Immature natural killer cell (primary cell): ENCODE data around the gene KHNYN. TPM values are rescaled to one million over a fixed set of nuclear protein-coding genes. Genes with fewer than 3 reads are reported as not detected.

ENCODE experiments used
- DNase-seq, 3 donors: peaks; one replicate each; pipeline ENCODE4 v3.0.0; 2022; ENCODE audit warnings: mixed read lengths in 1 of 3
- H3K27ac Mint-ChIP-seq, 6 donors: one replicate each; pipeline ENCODE4 v1.8.0; 2020; ENCODE audit warnings: mixed read lengths in 6 of 6, mild to moderate bottlenecking in 5 of 6, inconsistent platforms in 4 of 6, moderate library complexity in 3 of 6
- H3K27me3 Mint-ChIP-seq, 3 donors: one replicate each; pipeline ENCODE4 v1.8.0; 2020 to 2021; ENCODE audit warnings: low read depth in 3 of 3, mild to moderate bottlenecking in 3 of 3, mixed read lengths in 3 of 3, moderate library complexity in 3 of 3, inconsistent platforms in 1 of 3
- H3K36me3 Mint-ChIP-seq, 3 donors: one replicate each; pipeline ENCODE4 v1.8.0; 2020; ENCODE audit warnings: mixed read lengths in 3 of 3, inconsistent platforms in 2 of 3, mild to moderate bottlenecking in 2 of 3
- H3K4me1 Mint-ChIP-seq, 2 donors: one replicate each; pipeline ENCODE4 v1.8.0; 2020; ENCODE audit warnings: inconsistent platforms in 2 of 2, mild to moderate bottlenecking in 2 of 2, mixed read lengths in 2 of 2, moderate library complexity in 1 of 2
- H3K4me3 Mint-ChIP-seq, 5 donors: one replicate each; pipeline ENCODE4 v1.8.0; 2020; ENCODE audit warnings: mild to moderate bottlenecking in 5 of 5, mixed read lengths in 5 of 5, inconsistent platforms in 3 of 5, moderate library complexity in 3 of 5
- H3K9me3 Mint-ChIP-seq, 6 donors: one replicate each; pipeline ENCODE4 v1.8.0; 2020; ENCODE audit warnings: mild to moderate bottlenecking in 6 of 6, mixed read lengths in 6 of 6, inconsistent platforms in 4 of 6, moderate library complexity in 3 of 6
- polyA plus RNA-seq, 3 donors: library from polyadenylated mRNA; unstranded; fragments of 300-500 nt; fragmentation: Illumina TruSeq; gene quantifications; one replicate each; pipeline ENCODE4 v1.2.3, GENCODE V29; 2021

Gene KHNYN
- polyA plus RNA-seq, 3 donors from 2014 or later, result 12.5 to 28.0 (median 25.6) TPM

DNA sequence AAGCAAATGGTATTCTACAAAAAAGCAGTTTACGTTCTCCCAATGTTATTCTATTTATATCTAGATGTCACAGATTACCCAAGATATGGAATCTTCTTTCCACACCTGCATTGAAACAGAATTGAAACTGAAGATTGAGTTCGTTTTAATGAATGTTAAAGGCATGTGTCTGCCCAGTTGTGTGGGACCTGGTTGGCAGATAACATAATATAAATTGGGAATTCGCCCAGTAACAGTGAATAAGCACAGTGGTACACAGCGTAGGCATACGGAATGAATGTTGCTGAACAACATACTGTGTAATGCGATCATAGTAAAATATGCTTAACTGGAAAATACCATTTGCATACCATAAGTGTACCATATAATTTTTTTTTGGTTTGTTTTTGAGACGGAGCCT is 4.3 kb downstream of the KHNYN start:
- Mint-ChIP-seq H3K4me1 (peaks cover 47% of the 10 kb centered on the region in 2 donors), H3K4me3 (no peak overlapping the region), H3K36me3 (peaks cover 9 to 40% (median 22%) of the 10 kb centered on the region in 3 donors), H3K27ac (no peak overlapping the region), H3K9me3 (no peaks in the 10 kb centered on the region), H3K27me3 (peaks cover 3 to 15% (median 8%) of the 10 kb centered on the region in 3 donors)
- no peak for DNase-seq

DNA sequence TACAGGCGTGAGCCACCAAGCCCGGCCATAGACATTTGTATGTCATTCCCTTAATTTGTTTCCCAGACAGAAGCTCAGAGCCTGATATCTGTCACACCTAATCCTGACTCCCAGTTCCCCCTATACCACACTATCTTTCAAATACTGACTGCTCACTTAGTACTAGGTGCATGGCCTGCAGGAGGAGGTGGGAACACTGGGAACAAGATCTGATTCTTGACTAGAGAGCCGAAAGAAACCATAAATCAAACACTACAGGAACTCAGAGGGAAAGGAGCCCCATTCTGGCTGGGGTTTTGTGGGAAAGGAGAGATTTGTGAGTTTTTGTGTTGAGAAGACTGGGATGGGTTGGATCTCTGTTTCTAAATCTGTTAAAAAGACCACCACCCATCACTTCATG is 4.9 kb downstream of the KHNYN start:
- no peak overlapping the region for H3K4me3 Mint-ChIP-seq
- H3K4me1 Mint-ChIP-seq, result peaks cover 47 to 50% of the 10 kb centered on the region in 2 donors

DNA sequence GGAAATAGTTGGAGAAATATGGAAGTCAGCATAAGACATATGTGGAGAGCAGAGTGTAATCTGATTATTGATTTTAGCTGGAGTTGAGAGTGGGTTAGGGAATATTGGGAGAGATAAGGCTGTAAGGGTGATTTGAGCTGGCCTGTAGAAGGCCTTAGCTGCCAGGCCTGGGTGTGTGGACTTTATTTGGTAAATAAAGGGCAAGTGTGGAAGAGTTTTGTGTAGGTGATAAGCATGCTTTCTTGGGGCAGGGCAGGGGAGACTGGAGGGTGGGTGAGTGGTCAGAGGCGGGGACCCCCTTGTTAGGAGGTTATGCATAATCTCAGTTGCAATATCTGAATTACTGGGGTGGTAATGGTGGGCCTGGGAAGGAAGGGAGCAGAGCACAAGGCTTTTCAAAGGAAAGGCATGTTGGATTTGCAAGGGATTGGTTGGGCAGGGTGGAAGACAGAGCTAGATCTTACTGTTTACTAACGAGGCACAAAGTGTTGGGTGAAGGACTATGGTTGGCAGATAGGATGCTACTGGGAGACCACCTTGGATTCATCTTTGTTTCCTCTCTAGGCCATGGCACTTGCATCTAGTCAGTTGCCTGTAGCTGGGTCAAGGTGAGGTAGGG is 5.5 kb downstream of the KHNYN start:
- H3K9me3 Mint-ChIP-seq, result no peaks in the 10 kb centered on the region
- H3K4me3 Mint-ChIP-seq, result no peak overlapping the region
- H3K27me3 Mint-ChIP-seq, result peaks cover 3 to 9% (median 5%) of the 10 kb centered on the region in 3 donors
- peaks cover 15 to 49% (median 22%) of the 10 kb centered on the region in 3 donors for H3K36me3 Mint-ChIP-seq
- peak overlapping the region in 5 of 6 donors; percentile 6 to 58 (median 54) for H3K27ac Mint-ChIP-seq
- no peak for DNase-seq
- peaks cover 48 to 56% of the 10 kb centered on the region in 2 donors for H3K4me1 Mint-ChIP-seq

More for the DNA sequence above, 4.9 kb downstream of the KHNYN start:
- Mint-ChIP-seq H3K36me3 (peaks cover 13 to 47% (median 22%) of the 10 kb centered on the region in 3 donors), H3K27me3 (peaks cover 3 to 10% (median 5%) of the 10 kb centered on the region in 3 donors), H3K27ac (peak overlapping the region in 4 of 6 donors; percentile 49 to 65 (median 60)), H3K9me3 (no peaks in the 10 kb centered on the region)
- no peak for DNase-seq

DNA sequence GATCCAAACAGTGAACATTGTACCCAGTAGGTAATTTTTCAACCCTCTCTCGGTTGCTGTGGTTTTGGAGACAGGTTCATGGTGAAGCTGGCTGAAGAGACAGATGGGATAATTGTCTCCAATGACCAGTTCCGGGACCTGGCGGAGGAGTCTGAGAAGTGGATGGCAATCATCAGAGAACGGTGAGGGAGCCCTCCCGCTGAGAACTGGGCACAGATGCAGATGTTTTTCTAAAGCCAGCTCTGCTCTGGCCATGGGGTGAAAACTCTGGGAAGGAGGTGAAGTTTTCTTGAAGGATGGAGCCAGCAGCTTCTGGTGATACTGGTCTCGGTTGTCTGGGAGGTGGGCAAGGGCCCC is 6.2 kb downstream of the KHNYN start:
- Mint-ChIP-seq H3K9me3 (no peaks in the 10 kb centered on the region), H3K4me3 (no peak overlapping the region), H3K36me3 (peaks cover 15 to 52% (median 22%) of the 10 kb centered on the region in 3 donors), H3K27me3 (peaks cover 3 to 9% (median 4%) of the 10 kb centered on the region in 3 donors), H3K4me1 (peaks cover 47 to 58% of the 10 kb centered on the region in 2 donors), H3K27ac (peak overlapping the region in 2 of 6 donors; percentile 54 to 71)
- no peak for DNase-seq

DNA sequence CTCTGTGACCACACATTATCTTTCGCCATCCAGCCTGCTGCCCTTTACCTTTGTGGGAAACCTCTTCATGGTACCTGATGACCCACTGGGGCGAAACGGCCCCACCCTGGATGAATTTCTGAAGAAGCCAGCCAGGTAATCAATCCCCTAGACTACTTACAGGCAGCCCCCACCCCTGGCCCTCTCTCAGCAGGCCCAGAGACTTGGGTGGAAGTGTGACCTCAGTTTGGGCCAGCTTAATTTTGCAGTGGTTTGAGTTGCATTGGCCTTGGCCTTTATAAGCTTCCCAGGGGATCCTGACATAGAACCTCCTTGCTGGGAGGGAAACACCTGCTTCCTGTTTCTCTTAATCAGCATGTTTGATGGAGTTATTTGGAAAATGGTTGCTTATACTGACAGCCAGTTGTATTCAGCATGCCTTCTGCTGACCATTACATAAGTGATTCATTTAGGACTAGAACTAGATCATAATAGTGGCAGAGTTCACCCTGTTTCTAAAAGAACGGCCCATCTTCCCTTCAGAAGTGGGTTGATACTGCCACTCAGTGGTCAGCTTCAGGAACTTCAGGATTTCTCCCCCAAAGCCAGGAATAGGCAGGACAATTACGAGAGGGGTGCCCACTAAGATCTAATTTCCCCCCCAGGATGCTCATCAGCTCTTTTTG is 6.7 kb downstream of the KHNYN start:
- peak overlapping the region; percentile 33 to 80 (median 72) for H3K27ac Mint-ChIP-seq
- H3K36me3 Mint-ChIP-seq, result peaks cover 15 to 52% (median 22%) of the 10 kb centered on the region in 3 donors
- peaks cover 3 to 6% (median 4%) of the 10 kb centered on the region in 3 donors for H3K27me3 Mint-ChIP-seq
- no peaks in the 10 kb centered on the region for H3K9me3 Mint-ChIP-seq
- H3K4me1 Mint-ChIP-seq, result peaks cover 47 to 58% of the 10 kb centered on the region in 2 donors
- H3K4me3 Mint-ChIP-seq, result peak overlapping the region in 1 of 5 donors; percentile 46
- peak; percentile 49 to 61 (median 59) for DNase-seq

DNA sequence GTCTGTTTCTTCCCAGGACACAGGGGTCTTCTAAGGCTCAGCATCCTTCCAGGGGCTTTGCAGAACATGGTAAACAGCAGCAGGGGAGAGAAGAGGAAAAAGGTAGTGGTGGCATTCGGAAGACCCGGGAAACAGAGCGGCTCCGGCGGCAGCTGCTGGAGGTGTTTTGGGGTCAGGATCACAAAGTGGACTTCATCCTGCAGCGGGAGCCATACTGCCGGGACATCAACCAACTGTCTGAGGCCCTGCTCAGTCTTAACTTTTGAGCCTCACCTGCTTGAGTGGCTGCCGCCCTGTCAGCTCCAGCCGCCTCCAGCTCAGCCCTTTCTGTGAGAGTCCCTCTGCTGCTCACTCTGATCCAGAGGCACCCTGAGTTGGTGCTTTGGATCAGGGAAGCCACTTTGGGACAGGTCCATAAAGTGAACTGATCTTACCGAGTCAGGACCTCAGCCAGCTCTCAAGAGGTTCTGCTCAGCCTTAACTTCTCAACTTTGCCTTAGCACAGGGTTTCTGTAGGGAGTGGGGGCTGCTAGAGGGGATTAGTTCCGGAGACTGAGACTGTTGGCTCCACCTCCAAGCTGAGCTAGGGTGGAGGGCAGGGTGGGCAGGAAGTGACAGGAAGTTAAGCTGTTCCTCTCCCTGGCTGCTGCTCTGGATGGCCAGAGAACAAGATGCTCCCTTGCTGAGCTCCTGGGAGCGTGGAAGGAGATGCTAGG is 7.4 kb downstream of the KHNYN start:
- DNase-seq, result no peak
- Mint-ChIP-seq H3K4me3 (peak overlapping the region in 1 of 5 donors; percentile 46), H3K27me3 (peaks cover 1 to 3% (median 3%) of the 10 kb centered on the region in 3 donors), H3K36me3 (peaks cover 11 to 47% (median 18%) of the 10 kb centered on the region in 3 donors), H3K4me1 (peaks cover 49 to 58% of the 10 kb centered on the region in 2 donors), H3K9me3 (no peaks in the 10 kb centered on the region), H3K27ac (peak overlapping the region; percentile 33 to 80 (median 75))

DNA sequence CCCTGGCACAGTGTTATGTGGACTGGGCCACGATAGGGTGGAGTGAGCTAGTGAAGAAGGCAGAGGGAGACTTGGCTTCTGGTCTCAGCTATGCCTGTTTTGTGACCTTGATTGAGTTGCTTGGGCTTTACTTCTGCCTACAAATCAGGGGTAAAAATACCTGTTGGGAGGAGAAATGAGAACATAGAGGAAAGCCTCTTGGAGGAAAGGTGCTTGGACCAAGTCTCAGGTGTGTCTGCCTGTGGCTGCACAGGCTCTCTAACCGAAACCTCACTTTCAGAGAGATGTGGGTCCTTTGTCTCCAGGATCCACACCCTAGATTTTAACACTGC is 7.9 kb downstream of the KHNYN start:
- Mint-ChIP-seq H3K27ac (peak overlapping the region; percentile 55 to 79 (median 68)), H3K36me3 (peaks cover 11 to 46% (median 18%) of the 10 kb centered on the region in 3 donors), H3K27me3 (peaks cover 5 to 8% (median 8%) of the 10 kb centered on the region in 3 donors), H3K9me3 (no peaks in the 10 kb centered on the region), H3K4me3 (no peak overlapping the region), H3K4me1 (peaks cover 54 to 63% of the 10 kb centered on the region in 2 donors)
- DNase-seq, result no peak

DNA sequence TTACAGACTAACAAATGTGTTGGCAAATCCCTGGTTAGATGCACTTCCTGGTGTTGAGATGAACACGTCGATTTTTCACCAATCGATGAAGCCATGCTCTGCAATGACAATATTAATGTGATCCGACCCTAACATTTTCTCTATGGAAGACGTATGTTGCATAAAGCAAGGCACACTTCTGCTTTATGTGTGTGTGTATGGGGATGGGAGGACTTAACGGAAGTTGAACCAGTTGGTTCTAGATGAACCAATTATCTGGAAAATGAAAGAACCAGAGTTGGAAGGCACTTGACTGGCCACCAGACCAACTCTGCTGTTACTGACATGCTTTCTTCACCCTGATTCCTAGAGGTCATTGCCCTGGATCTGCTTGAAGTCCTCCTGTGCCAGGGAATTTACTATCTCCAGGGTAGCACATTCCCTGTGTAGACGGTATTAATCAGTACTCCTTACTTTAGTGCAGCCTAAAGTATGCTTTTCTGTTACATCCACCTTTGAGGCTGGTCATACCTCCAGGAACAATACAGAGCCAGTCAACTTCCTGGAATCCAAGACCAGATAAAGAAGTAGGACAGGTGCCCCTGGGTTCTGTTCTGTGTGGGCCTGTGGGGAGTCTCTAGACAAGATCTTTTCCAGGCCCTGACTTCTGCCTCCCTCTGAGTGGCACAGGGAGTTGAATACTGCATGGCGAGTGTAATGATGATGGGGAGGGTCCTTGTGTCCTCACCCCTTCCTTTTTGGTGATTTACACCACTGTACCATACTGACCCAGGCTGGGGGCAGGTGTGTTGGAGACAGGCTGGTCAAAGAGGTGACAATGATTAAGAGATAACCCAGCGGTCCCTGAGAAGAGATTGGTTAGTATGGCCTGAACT is 8.7 kb downstream of the KHNYN start:
- Mint-ChIP-seq H3K36me3 (peaks cover 11 to 40% (median 13%) of the 10 kb centered on the region in 3 donors), H3K4me1 (peaks cover 62 to 64% of the 10 kb centered on the region in 2 donors), H3K27ac (peak overlapping the region; percentile 25 to 79 (median 51)), H3K27me3 (peaks cover 5 to 10% (median 9%) of the 10 kb centered on the region in 3 donors), H3K4me3 (no peak overlapping the region), H3K9me3 (peaks cover 0 to 2% (median 0%) of the 10 kb centered on the region in 6 donors)
- DNase-seq, result no peak

DNA sequence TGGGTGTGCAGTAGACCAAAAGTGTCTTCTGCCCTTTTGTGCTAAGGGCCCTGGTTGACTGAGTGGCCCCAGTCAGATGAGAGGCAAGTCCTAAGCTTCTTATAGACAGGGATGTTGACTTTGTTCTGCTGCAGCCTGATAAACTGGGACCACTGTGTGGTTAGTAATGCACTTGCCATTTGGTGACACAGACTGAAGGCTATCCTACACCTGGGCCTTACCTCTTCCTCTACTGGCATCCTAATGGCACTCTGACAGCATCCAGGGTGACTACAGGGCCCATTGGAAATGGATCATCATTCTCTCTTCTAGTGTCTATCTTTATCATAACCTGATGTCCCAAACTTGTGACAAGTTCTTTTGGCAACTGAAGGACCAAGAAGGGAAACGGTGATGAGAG is 9.5 kb downstream of the KHNYN start:
- Mint-ChIP-seq H3K4me1 (peaks cover 64 to 65% of the 10 kb centered on the region in 2 donors), H3K27me3 (peaks cover 5 to 10% (median 9%) of the 10 kb centered on the region in 3 donors), H3K27ac (peak overlapping the region in 5 of 6 donors; percentile 25 to 71 (median 47)), H3K36me3 (peaks cover 10 to 37% (median 11%) of the 10 kb centered on the region in 3 donors), H3K9me3 (peaks cover 0 to 2% (median 0%) of the 10 kb centered on the region in 6 donors), H3K4me3 (peak overlapping the region in 2 of 5 donors; percentile 19 to 21)
- no peak for DNase-seq

DNA sequence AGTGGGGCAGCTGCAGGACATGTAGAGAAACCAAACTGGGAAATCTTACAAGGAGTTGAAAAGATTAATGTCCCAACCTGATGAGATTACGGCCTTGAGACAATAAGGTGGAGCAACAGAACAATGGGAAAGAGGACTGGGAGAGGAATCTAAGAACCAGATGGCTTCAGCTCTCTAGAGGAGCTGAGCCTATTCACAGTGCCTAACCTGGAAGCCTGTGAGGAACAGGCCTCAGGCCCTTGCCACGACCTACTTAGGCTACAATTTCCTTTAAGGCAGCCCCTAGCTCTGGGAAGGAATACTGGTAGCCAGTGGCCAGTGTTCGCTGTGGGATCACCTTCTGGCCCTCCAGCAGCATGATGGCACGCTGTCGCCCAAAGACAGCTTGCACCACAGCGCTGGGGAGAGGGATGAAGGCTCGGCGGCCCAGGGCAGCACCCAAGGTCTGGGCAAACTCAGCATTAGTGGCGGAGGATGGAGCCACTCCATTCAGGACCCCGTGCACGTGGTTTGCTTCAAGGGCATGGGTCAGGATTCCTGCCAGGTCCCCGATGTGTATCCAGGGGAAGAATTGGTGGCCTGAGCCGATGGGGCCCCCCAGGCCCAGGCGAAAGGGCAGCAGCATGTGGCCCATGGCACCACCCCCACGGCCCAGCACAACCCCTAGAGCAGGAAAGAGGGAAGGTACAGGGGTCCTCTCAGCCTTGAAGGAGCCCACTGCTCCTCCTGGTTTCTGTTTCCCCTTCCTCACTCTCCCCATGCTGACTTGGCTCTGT is 10.3 kb downstream of the KHNYN start:
- peaks cover 0 to 2% (median 0%) of the 10 kb centered on the region in 6 donors for H3K9me3 Mint-ChIP-seq
- H3K36me3 Mint-ChIP-seq, result peaks cover 5 to 37% (median 11%) of the 10 kb centered on the region in 3 donors
- peak overlapping the region in 1 of 5 donors; percentile 21 for H3K4me3 Mint-ChIP-seq
- H3K4me1 Mint-ChIP-seq, result peaks cover 64 to 65% of the 10 kb centered on the region in 2 donors
- peak overlapping the region; percentile 41 to 99 (median 54) for H3K27ac Mint-ChIP-seq
- DNase-seq, result no peak
- peaks cover 5 to 15% (median 9%) of the 10 kb centered on the region in 3 donors for H3K27me3 Mint-ChIP-seq

DNA sequence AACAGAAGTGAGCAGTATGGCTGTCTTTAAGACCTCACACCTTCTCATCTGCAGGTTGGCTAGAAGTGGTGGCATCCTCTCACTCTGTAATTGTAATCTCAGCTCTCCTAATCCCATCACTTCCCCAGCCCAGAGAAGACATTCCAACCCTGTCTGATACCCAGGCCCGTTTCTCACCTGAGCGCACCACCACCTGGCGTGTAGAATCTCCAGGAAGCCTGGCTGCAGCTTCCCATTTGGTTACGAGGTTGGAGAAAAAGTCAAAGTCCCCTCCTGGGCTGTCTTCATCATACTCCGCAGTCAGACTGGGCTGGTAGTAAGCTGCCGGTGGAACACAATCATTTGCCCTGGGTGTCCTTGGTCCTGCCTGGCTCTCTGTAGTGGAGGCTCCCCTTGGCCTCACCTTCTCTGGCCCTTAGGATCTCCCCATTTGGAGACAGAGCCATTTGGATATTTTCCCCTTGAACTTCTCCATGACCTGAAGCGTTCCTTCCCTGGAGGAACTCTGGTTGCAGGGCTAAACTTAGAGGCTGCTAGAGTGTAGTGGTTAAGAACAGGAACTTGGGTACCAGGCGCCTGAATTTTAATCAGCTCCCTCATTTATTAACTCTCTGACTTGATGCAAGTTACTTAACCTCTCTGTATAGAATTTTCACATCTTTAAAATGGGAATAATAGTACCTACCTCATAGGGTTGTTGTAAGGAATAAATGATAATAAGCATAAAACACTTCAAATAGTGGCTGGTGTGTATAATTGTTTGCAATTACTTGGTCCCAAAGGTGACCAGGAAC is 11.0 kb downstream of the KHNYN start:
- peaks cover 4 to 15% (median 9%) of the 10 kb centered on the region in 3 donors for H3K27me3 Mint-ChIP-seq
- peak overlapping the region; percentile 11 to 99 (median 94) for H3K27ac Mint-ChIP-seq
- H3K9me3 Mint-ChIP-seq, result peaks cover 0 to 2% (median 0%) of the 10 kb centered on the region in 6 donors
- H3K4me3 Mint-ChIP-seq, result peak overlapping the region; percentile 38 to 96 (median 91)
- no peak for DNase-seq
- peaks cover 64 to 65% of the 10 kb centered on the region in 2 donors for H3K4me1 Mint-ChIP-seq
- H3K36me3 Mint-ChIP-seq, result peaks cover 7 to 30% (median 11%) of the 10 kb centered on the region in 3 donors
